SJCRH30 (cell line): Measurements from ENCODE around the gene TSPAN9. TPM values are rescaled to one million over a fixed set of nuclear protein-coding genes. Genes with fewer than 3 reads are reported as not detected.

Experiments used
- DNase-seq, 2 experiments: peaks; one replicate each; pipeline ENCODE4 v3.0.0-alpha.2; 2015 to 2020
- H3K27ac ChIP-seq: fragments of 250-450 bp; sonication (Bioruptor Pico); 2 replicates; pipeline ENCODE4 v1.5.1; 2020; ENCODE audit warnings: mild to moderate bottlenecking, moderate library complexity
- H3K27me3 ChIP-seq: fragments of 250-450 bp; sonication (Bioruptor Pico); 2 replicates; pipeline ENCODE4 v1.5.1; 2020; ENCODE audit warnings: mild to moderate bottlenecking, moderate library complexity
- H3K36me3 ChIP-seq: fragments of 250-450 bp; sonication (Bioruptor Pico); 2 replicates; pipeline ENCODE4 v1.5.1; 2020; ENCODE audit warnings: mild to moderate bottlenecking, moderate library complexity
- H3K4me1 ChIP-seq: fragments of 250-450 bp; sonication (Bioruptor Pico); 2 replicates; pipeline ENCODE4 v1.5.1; 2020; ENCODE audit warnings: mild to moderate bottlenecking, moderate library complexity
- H3K4me3 ChIP-seq: fragments of 250-450 bp; sonication (Bioruptor Pico); 2 replicates; pipeline ENCODE4 v1.5.1; 2020; ENCODE audit warnings: mild to moderate bottlenecking, moderate library complexity
- H3K9me3 ChIP-seq: fragments of 250-450 bp; sonication (Bioruptor Pico); replicated peaks from 2 replicates; pipeline ENCODE4 v1.5.1; 2020; ENCODE audit warnings: mild to moderate bottlenecking, moderate library complexity
- total RNA-seq: library from RNA; depleted of rRNA; stranded (reverse); fragments of >200 nt; shearing (Covaris generic); gene quantifications from 2 replicates; pipeline ENCODE4 v1.2.3, GENCODE V29; 2014

Gene TSPAN9
- total RNA-seq, 1 experiment from 2014 or later: 210 TPM

DNA sequence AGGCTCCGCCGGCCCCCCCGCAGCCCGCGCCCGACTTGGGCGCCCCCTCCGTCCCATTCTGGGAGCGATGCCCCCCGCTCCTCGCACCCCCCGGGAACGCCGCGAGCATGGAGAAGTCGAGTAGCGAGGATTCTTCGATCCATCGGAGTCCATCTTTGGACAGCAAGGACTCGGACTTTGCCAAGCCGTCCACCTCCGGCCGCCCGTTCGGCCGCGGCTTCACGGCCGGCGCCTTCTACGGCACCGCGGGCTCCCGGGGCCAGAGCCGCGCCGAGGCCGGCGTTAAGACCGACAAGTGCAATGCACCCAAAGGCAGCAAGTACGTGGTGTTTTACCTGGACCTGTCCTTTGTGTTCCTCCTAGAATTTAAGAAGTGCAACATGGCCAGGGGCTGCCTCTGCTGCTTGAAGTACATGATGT, 123.6 kb downstream of the TSPAN9 start:
- DNase-seq: peak in 1 of 2 experiments; percentile 34
- no peaks in the 10 kb centered on the region for H3K9me3 ChIP-seq
- H3K27ac ChIP-seq: peak overlapping the region; percentile 62
- H3K4me3 ChIP-seq: peak overlapping the region; percentile 72
- peaks cover 3% of the 10 kb centered on the region for H3K36me3 ChIP-seq
- no peaks in the 10 kb centered on the region for H3K27me3 ChIP-seq
- H3K4me1 ChIP-seq: peaks cover 21% of the 10 kb centered on the region

DNA sequence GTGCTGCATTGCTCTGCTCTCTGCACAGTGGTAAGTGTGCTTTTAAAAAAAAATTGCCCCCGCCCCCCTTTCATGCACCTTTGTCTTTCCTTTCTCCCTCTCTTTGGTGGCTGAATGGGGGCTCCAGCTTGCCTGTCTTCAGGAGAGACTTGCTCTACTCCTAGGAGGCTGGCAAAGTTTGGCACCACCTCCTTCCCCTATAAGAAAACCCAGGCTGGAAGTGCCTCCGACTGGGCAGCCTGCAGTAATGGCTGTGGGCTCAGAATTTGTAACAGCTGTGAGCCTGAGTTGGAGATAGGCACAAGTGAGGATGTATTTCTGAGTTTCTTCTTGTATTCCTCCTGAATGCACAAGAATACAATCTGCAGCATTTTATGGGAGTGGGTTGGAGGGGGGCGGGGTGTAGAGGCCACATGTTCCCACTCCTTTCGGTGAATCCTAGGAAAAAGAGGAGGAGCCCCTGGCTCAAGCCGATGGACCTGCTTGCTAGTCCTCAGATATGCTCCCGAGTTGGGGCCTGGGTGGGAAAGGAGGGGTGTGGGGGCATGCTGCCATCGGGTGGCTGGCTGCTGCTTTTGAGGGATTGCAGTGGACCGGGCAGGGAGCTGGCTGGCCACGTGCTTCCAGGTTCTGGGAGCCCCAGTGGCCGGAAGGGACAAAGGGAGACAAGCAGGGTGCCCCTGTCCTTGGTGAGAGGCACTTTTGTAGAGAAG, 124.3 kb downstream of the TSPAN9 start:
- H3K27ac ChIP-seq: peak overlapping the region; percentile 62
- peak; percentile 75 to 78 for DNase-seq
- H3K27me3 ChIP-seq: no peaks in the 10 kb centered on the region
- H3K9me3 ChIP-seq: no peaks in the 10 kb centered on the region
- peaks cover 8% of the 10 kb centered on the region for H3K36me3 ChIP-seq
- peaks cover 21% of the 10 kb centered on the region for H3K4me1 ChIP-seq
- H3K4me3 ChIP-seq: peak overlapping the region; percentile 72

DNA sequence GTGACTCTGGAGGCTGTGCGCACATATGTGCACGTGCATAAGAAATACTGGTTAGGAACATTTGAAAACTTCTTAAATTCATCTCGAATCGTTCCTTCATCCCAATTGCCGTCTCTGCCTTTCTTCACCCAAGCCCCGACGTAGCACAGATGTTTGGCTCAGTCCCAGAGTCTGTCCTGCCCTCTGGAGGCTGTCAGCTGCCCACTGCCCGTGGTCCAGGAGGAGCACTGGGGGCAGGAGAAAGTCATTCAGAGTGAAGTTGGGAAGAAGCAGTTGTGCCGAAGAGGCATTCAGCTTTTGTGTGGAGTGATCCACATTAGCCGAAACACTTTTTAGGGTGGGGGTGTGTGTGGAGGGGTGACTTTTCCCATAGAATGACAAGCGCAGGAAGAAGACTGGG, 124.9 kb downstream of the TSPAN9 start:
- Histone ChIP-seq H3K4me1 (peaks cover 21% of the 10 kb centered on the region), H3K9me3 (no peaks in the 10 kb centered on the region), H3K4me3 (peak overlapping the region; percentile 72), H3K36me3 (peaks cover 14% of the 10 kb centered on the region), H3K27ac (peak overlapping the region; percentile 62), H3K27me3 (no peaks in the 10 kb centered on the region)
- peak; percentile 78 to 84 for DNase-seq

DNA sequence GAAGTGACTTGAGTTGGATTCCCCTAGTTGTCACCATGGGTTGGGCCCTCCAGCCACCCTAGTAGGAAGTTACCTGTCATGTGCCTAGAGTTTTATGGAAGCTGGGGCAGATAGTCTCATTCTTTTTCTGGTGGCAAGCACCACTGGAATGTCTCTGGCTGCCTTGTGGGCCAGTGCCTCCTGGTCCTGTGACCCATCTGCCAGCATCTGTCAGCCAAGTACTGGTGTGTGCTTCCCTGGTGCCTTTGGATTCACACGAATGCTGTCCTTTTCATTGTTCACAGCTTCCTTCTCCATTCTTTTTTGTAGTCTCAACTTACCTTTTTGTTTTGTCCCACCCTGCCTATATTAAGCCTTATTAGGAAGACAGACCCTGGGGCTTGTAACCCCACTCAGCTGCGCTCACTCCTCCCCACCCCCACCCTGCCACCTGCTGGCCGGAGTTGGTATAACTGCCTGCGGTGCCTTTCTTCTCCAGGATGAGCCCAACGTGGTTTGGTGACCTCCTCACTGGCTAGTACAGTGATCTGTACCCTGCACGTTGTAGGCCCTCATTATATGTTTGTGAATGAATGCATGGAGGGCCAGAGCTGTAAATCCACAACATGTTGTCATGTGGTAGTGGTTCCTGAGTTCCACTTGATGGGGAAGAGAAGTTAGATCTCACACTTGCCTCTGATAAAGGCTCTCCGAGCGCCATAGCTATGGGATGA, 125.7 kb downstream of the TSPAN9 start:
- Histone ChIP-seq H3K9me3 (no peaks in the 10 kb centered on the region), H3K36me3 (peaks cover 22% of the 10 kb centered on the region), H3K27ac (peak overlapping the region; percentile 62), H3K27me3 (no peaks in the 10 kb centered on the region), H3K4me1 (peaks cover 21% of the 10 kb centered on the region), H3K4me3 (peak overlapping the region; percentile 72)
- peak; percentile 73 to 89 for DNase-seq

DNA sequence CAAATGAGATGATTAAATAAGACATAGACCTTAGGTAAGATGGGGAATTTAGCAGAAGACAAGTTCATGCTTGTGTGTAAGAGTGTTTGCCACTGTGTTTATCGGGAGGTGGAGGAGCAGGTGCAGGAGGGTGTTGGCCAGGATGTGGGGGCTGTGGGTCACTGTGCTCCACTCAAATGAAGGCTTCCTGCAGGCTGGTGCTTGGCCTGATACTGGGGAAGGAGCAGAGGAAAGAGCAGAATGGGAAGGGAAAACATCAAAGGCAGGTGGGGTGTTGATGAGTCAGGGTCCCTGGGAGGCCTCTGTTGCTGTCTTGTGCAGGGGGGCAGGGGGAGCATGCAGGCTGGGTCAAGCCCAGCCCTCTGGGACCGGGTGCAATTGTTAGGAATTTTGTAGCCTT, 126.5 kb downstream of the TSPAN9 start:
- peaks cover 21% of the 10 kb centered on the region for H3K4me1 ChIP-seq
- no peak overlapping the region for H3K27ac ChIP-seq
- H3K4me3 ChIP-seq: peak overlapping the region; percentile 72; the same call in 1 of the 2 replicates
- DNase-seq: no peak
- no peaks in the 10 kb centered on the region for H3K27me3 ChIP-seq
- no peaks in the 10 kb centered on the region for H3K9me3 ChIP-seq
- peaks cover 30% of the 10 kb centered on the region for H3K36me3 ChIP-seq

DNA sequence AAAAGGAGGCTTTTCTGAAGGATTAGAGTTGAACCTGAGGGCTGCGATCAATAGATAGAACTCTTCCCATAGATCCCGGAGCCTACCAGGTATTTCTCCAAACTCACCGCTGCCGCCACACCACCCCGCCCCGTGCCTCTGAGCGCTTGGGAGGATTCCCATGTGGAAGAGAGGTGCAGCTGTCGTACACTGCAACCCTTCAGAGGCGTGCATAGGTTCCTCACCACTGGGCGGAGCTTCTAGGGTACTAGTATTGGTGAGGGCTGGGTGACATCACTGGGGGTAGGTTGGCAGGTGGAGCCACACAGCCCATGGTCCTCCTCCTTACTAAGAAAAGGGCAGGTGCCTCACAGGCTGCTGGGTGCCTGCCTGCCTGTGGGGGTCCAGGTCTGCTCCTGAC, 127.0 kb downstream of the TSPAN9 start:
- H3K36me3 ChIP-seq: peaks cover 33% of the 10 kb centered on the region
- H3K27ac ChIP-seq: no peak overlapping the region
- H3K4me1 ChIP-seq: peaks cover 19% of the 10 kb centered on the region
- no peaks in the 10 kb centered on the region for H3K27me3 ChIP-seq
- H3K9me3 ChIP-seq: no peaks in the 10 kb centered on the region
- H3K4me3 ChIP-seq: no peak overlapping the region
- DNase-seq: peak; percentile 52 to 62

DNA sequence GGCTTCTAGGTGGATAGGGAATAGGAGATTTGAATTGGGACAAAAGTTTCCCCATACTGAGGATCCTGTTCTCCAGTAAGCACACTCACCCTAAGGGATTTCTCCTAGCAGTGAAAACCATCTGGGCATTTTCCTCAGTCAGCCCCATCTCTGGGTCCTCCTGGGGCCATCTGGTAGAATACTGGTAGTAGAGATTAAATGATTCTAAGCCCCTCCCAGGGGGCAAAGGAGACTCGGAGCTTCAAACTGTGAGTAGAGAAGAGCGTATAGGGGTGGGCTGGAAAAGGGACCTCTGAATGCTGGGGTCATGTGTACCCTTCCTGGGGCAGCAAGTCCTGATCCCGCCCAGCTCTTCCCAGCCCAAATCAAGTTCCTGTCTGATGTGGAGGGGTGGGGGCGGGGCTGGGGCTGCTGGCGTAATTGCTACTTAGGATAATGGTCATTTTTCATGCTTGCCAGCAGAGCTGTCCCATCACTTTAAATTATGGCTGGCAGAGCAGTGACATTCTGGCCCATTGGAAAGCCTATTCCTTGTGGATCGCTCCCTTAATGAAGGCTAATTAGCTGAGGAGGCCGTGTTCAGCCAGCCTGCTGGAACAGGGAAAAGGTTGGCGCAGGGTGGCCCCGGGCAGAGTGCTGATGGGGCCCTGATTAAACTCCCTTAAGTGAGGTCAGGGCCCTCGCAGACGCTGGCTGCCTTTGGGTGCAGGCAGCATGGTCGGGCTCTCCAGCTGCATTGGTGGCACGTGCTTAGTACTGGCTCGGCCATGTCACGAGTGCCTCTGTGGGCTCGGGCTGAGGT, 127.8 kb downstream of the TSPAN9 start:
- no peaks in the 10 kb centered on the region for H3K27me3 ChIP-seq
- H3K4me1 ChIP-seq: peaks cover 17% of the 10 kb centered on the region
- no peaks in the 10 kb centered on the region for H3K9me3 ChIP-seq
- peaks cover 37% of the 10 kb centered on the region for H3K36me3 ChIP-seq
- H3K27ac ChIP-seq: no peak overlapping the region
- H3K4me3 ChIP-seq: no peak overlapping the region
- DNase-seq: no peak

DNA sequence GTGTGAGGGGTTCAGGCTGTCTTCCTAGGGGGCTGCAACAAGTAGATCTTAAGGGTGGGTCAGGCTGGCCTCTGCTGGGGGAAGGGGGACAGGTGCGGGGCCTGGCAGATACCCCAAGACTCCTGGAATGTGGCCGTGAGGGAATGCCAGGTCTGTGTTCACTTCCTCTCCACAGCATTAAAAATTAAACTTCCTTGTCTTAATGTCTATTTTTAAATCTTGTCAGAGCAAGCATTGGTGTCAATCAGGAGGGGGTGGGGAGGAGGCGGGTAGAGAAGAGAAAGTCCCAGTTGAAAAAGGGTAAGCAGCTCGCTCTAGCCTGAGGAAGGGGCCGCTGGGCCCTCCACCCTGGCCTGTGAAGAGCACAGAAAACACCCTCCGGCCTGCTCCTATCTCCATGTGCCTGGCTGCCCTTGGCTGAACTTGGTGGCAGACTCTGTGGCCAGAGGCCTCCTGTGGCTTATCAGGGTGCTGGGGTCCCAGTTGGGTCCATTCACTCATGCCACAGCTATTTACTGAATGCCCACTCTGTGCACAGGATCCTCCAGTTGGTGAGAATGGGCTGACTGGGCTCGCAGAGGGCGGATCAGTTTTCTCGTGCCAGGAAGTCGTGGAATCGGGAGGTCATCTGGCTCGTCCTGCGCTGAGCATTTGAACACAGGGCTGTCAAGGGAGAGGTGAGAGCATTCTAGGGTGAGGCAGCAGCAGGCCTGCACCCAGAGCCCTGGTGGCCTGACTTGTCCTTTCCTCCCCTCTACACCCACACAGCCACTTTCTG, 128.8 kb downstream of the TSPAN9 start:
- DNase-seq: no peak
- Histone ChIP-seq H3K36me3 (peaks cover 44% of the 10 kb centered on the region), H3K4me3 (no peak overlapping the region), H3K4me1 (peaks cover 17% of the 10 kb centered on the region), H3K9me3 (no peaks in the 10 kb centered on the region), H3K27me3 (no peaks in the 10 kb centered on the region), H3K27ac (no peak overlapping the region)

DNA sequence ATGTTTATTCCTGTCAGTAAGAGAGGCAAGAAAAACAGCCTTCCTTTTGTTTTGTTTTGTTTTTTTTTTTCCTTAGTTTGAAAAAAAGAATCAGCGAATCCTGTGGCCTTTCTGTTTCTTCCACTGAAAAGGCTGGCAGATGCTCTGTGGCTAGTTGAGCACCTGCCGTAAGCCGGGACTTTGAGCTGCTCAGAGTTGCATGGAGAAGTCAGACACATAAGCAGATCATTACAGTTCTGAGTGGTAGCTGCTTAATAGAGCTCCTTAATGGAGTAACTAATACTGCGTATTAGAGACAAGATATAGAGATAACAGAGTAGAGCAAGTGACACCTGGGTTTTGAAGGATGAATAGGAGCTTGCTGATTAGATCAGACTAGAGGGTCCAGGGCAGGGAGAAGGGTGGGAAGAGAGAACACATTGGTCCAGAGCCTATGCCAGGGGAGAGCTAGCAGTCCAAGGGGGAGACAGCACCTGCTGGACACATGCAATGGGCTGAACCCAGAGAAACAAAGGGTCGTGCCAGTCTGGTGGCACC, 129.4 kb downstream of the TSPAN9 start:
- no peak for DNase-seq
- no peaks in the 10 kb centered on the region for H3K27me3 ChIP-seq
- H3K4me3 ChIP-seq: no peak overlapping the region
- H3K9me3 ChIP-seq: no peaks in the 10 kb centered on the region
- H3K36me3 ChIP-seq: peaks cover 49% of the 10 kb centered on the region
- H3K4me1 ChIP-seq: peaks cover 17% of the 10 kb centered on the region
- H3K27ac ChIP-seq: no peak overlapping the region

DNA sequence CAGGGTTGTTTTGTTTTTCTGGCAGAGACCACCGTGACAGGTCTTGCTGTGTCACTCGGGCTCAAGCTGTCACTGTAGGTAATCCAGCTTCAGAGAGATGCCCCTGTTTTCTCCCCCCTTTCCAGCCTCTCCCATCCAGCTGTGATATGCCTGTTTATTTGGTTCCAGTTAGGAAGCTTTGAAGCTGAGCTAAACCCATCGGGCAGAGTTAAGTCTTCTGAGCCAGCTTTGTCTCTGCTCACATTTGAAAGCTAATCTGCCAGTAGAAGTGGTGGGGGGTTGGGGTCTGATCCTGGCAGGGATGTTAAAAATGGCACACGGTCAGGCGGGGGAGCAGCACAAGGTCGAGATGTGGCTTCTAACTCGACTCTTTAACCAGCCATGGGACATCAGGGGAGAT, 130.0 kb downstream of the TSPAN9 start:
- DNase-seq: no peak
- Histone ChIP-seq H3K36me3 (peaks cover 53% of the 10 kb centered on the region), H3K27ac (no peak overlapping the region), H3K4me1 (peaks cover 17% of the 10 kb centered on the region), H3K4me3 (no peak overlapping the region), H3K9me3 (no peaks in the 10 kb centered on the region), H3K27me3 (no peaks in the 10 kb centered on the region)

DNA sequence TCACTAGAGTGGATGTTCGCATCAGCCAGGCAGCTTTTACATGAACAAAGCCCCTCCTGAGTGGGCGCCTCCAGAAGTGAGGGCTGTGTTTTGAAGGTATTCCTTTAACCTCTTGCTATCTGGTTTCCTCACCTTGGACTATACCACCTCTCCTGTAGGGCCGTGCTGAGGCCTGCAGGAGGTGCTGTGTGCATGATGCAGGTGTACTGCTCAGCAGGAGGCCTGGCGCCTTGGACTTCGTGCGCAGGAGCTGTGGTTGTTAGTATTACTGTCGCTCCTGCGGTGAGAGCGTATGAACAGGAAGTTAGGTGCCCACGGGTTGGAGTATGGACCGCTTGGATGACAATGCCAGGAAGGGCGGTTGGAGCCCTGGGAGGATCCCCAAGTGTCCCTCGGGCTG, 130.7 kb downstream of the TSPAN9 start:
- H3K36me3 ChIP-seq: peaks cover 58% of the 10 kb centered on the region
- H3K27me3 ChIP-seq: no peaks in the 10 kb centered on the region
- peaks cover 17% of the 10 kb centered on the region for H3K4me1 ChIP-seq
- H3K4me3 ChIP-seq: no peak overlapping the region
- no peak overlapping the region for H3K27ac ChIP-seq
- DNase-seq: no peak
- H3K9me3 ChIP-seq: no peaks in the 10 kb centered on the region

DNA sequence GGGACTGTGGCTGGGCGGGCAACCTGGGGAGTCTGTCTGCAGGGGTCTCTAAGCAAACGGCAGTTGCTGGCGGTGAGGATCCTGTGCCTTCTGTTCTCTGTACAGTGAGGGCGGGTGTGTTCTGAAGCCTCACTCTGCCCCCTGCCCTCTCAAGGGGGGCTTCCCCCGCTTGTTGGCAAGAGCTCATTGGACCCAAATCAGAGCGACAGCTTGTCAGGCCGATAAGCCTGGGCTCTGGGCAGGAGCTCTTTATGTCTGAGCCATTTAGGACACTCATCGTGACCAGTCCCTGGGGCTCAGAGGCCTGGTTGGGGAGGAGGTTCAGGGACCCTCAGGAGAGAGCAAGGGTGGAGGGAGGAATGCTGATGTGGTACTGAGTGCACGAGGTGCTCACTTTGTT, 136.0 kb downstream of the TSPAN9 start:
- H3K36me3 ChIP-seq: peaks cover 52% of the 10 kb centered on the region
- peaks cover 21% of the 10 kb centered on the region for H3K4me1 ChIP-seq
- H3K9me3 ChIP-seq: no peaks in the 10 kb centered on the region
- H3K27me3 ChIP-seq: no peaks in the 10 kb centered on the region
- H3K27ac ChIP-seq: no peak overlapping the region
- DNase-seq: no peak
- no peak overlapping the region for H3K4me3 ChIP-seq

DNA sequence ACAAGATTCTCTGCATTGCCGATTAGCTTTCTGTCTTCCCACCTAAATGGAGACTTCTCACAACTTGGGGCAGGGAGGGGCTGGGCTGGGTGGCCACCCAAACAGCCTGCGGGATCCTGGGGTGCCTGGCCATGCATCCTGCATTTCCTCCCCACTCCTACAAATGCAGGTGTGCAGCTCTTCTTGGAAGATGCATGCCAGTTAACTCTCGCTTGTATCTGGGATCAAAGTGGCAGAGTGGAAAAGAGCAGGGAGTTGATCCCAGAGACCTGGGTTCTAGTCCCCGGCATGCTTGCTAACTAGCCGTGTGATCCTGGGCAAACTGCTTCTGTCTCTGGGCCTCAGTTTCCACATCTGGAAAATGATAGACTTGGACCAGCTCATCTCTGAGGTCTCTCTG, 136.6 kb downstream of the TSPAN9 start:
- H3K4me1 ChIP-seq: peaks cover 27% of the 10 kb centered on the region
- no peak for DNase-seq
- H3K4me3 ChIP-seq: no peak overlapping the region

More for the DNA sequence above, 136.6 kb downstream of the TSPAN9 start:
- Histone ChIP-seq H3K36me3 (peaks cover 46% of the 10 kb centered on the region), H3K9me3 (no peaks in the 10 kb centered on the region), H3K27me3 (no peaks in the 10 kb centered on the region), H3K27ac (no peak overlapping the region)
